HCT116 (cell line): ENCODE results near the gene PXYLP1. TPM values are rescaled to one million over a fixed set of nuclear protein-coding genes. Genes with fewer than 3 reads are reported as not detected.

Source experiments
- ATAC-seq: fragments of 200-7000 bp; cut with Tn5 transposase; 2 replicates; pipeline ENCODE4 v1.9.1; 2020; ENCODE audit warnings: mild to moderate bottlenecking, moderate library complexity
- BruUV-seq: library from RNA; stranded (reverse); fragments of 400-500 nt; replicated peaks from 2 replicates; lab custom pipeline; 2021; lab: Mats Ljungman, UMichigan
- CTCF ChIA-PET: fragments of 300-600 bp; sonication (Branson Sonifier 250); formaldehyde crosslinking; loops from one replicate; lab custom pipeline; 2021; ENCODE audit warnings: antibody characterized with exemption; lab: Charles Lee
- POLR2A ChIA-PET: fragments of 300-600, 350-600 bp; sonication (Branson Sonifier 250); formaldehyde crosslinking; loops from one replicate; lab custom pipeline; 2021; ENCODE audit warnings: antibody characterized with exemption; lab: Charles Lee
- RAD21 ChIA-PET, 2 experiments: fragments of 300-600 bp; sonication (Branson Sonifier 250); formaldehyde crosslinking; loops; one replicate each; lab custom pipeline; 2023; ENCODE audit warnings: low total read pairs in 2 of 2; ENCODE audit not compliant: uncharacterized antibody in 2 of 2, unreplicated experiment in 2 of 2, low non-redundant PET in 1 of 2; lab: Charles Lee
- DNase-seq: peaks from one replicate; pipeline ENCODE4 v3.0.0-alpha.2; 2010; ENCODE audit warnings: low read depth, low spot score
- H2AFZ ChIP-seq: fragments of 200-600 bp; shearing (Covaris generic), sonication (generic); 2 replicates; pipeline ENCODE4 v1.6.1; 2017; ENCODE audit warnings: low read depth, mixed run types, mixed read lengths, antibody characterized with exemption, low read length; ENCODE audit not compliant: poor library complexity, severe bottlenecking
- H3K27ac ChIP-seq: 2 replicates; pipeline ENCODE4 v1.5.1; 2012; ENCODE audit warnings: low read depth, low read length
- H3K27me3 ChIP-seq: fragments of 200-600 bp; sonication (generic); 2 replicates; pipeline ENCODE4 v1.6.1; 2016; ENCODE audit warnings: mixed run types, low read length, mixed read lengths; ENCODE audit not compliant: insufficient read depth
- H3K36me3 ChIP-seq, 2 experiments: fragments of 200-500 bp in 1 of 2; fragments of 200-600 bp in 1 of 2; sonication (Bioruptor generic) in 1 of 2; sonication (generic) in 1 of 2; 2 replicates each; pipeline versions ENCODE4 v1.5.1 to v1.6.1; 2014 to 2016; ENCODE audit warnings: low read length in 2 of 2, inconsistent platforms in 1 of 2, mixed read lengths in 1 of 2, mixed run types in 1 of 2; ENCODE audit not compliant: insufficient read depth in 2 of 2, control insufficient read depth in 1 of 2
- H3K4me1 ChIP-seq, 2 experiments: fragments of 200-600 bp in 1 of 2; sonication (generic) in 1 of 2; 2 replicates each; pipeline versions ENCODE4 v1.5.1 to v1.6.1; 2012 to 2017; ENCODE audit warnings: low read length in 2 of 2, inconsistent platforms in 1 of 2, mild to moderate bottlenecking in 1 of 2, mixed read lengths in 1 of 2, mixed run types in 1 of 2, moderate library complexity in 1 of 2; ENCODE audit not compliant: insufficient read depth in 2 of 2, control insufficient read depth in 1 of 2
- H3K4me2 ChIP-seq: fragments of 200-600 bp; sonication (generic); 2 replicates; pipeline ENCODE4 v1.6.1; 2017; ENCODE audit warnings: mixed run types, low read length, mixed read lengths
- H3K4me3 ChIP-seq, 2 experiments: fragments of 200-600 bp in 1 of 2; sonication (generic) in 1 of 2; replicated peaks in 1 of 2; 2 replicates each; pipeline ENCODE4 v1.5.1; 2011 to 2016; ENCODE audit warnings: low read length in 2 of 2, control low read depth in 1 of 2, low read depth in 1 of 2, mild to moderate bottlenecking in 1 of 2, mixed read lengths in 1 of 2, mixed run types in 1 of 2
- H3K79me2 ChIP-seq: fragments of 200-600 bp; sonication (generic); 2 replicates; pipeline ENCODE4 v1.6.1; 2017; ENCODE audit warnings: mild to moderate bottlenecking, mixed run types, low read length, moderate library complexity, mixed read lengths; ENCODE audit not compliant: insufficient read depth
- H3K9ac ChIP-seq: fragments of 200-600 bp; sonication (generic); 2 replicates; pipeline ENCODE4 v1.6.1; 2016; ENCODE audit warnings: low read length, mixed read lengths
- H3K9me2 ChIP-seq: fragments of 200-600 bp; sonication (generic), shearing (Covaris generic); 2 replicates; pipeline ENCODE4 v1.6.1; 2017; ENCODE audit warnings: mixed run types, mild to moderate bottlenecking, moderate library complexity; ENCODE audit not compliant: insufficient read depth
- H3K9me3 ChIP-seq, 2 experiments: fragments of 200-500 bp in 1 of 2; fragments of 200-600 bp in 1 of 2; sonication (Bioruptor generic) in 1 of 2; sonication (generic) in 1 of 2; 2 replicates each; pipeline ENCODE4 v1.6.1; 2014 to 2017; ENCODE audit warnings: low read length in 2 of 2, mixed read lengths in 2 of 2, inconsistent platforms in 1 of 2, low read depth in 1 of 2, mild to moderate bottlenecking in 1 of 2, mixed run types in 1 of 2, moderate library complexity in 1 of 2; ENCODE audit not compliant: control insufficient read depth in 1 of 2, insufficient read depth in 1 of 2
- H4K20me1 ChIP-seq: fragments of 200-600 bp; sonication (generic), shearing (Covaris generic); 2 replicates; pipeline ENCODE4 v1.6.1; 2017; ENCODE audit warnings: mixed run types, mild to moderate bottlenecking, moderate library complexity; ENCODE audit not compliant: insufficient read depth
- CBX3 ChIP-seq: IDR thresholded peaks from 2 replicates; pipeline ENCODE4 v1.6.1; 2012; ENCODE audit warnings: low read depth
- CEBPB ChIP-seq: IDR thresholded peaks from 2 replicates; pipeline ENCODE4 v1.6.1; 2012; ENCODE audit warnings: low read depth
- EGR1 ChIP-seq: IDR thresholded peaks from 2 replicates; pipeline ENCODE4 v1.6.1; 2012; ENCODE audit warnings: low read depth
- ELF1 ChIP-seq: IDR thresholded peaks from 2 replicates; pipeline ENCODE4 v1.6.1; 2012; ENCODE audit warnings: low read depth, borderline replicate concordance
- EZH2phosphoT487 ChIP-seq: fragments of 200-600 bp; IDR thresholded peaks from 2 replicates; pipeline ENCODE4 v1.6.1; 2018; ENCODE audit warnings: antibody characterized with exemption, borderline replicate concordance
- FOSL1 ChIP-seq: IDR thresholded peaks from 2 replicates; pipeline ENCODE4 v1.6.1; 2012; ENCODE audit warnings: low read depth
- JUND ChIP-seq: IDR thresholded peaks from 2 replicates; pipeline ENCODE4 v1.6.1; 2012
- POLR2A ChIP-seq: IDR thresholded peaks from 2 replicates; pipeline ENCODE4 v1.7.0; 2011; ENCODE audit warnings: borderline replicate concordance; ENCODE audit not compliant: insufficient read depth, insufficient read length; ENCODE audit errors: extremely low read depth
- POLR2AphosphoS5 ChIP-seq: IDR thresholded peaks from 2 replicates; pipeline ENCODE4 v1.6.1; 2011; ENCODE audit warnings: mild to moderate bottlenecking, low read depth, low read length, moderate library complexity
- RAD21 ChIP-seq: IDR thresholded peaks from 2 replicates; pipeline ENCODE4 v1.6.1; 2012; ENCODE audit warnings: low read depth, mild to moderate bottlenecking
- SIN3A ChIP-seq: IDR thresholded peaks from 2 replicates; pipeline ENCODE4 v1.6.1; 2012; ENCODE audit warnings: low read depth
- SP1 ChIP-seq: IDR thresholded peaks from 2 replicates; pipeline ENCODE4 v1.6.1; 2012; ENCODE audit warnings: low read depth
- SRF ChIP-seq: IDR thresholded peaks from 2 replicates; pipeline ENCODE4 v1.6.1; 2012; ENCODE audit warnings: low read depth
- YY1 ChIP-seq: IDR thresholded peaks from 2 replicates; pipeline ENCODE4 v1.6.1; 2011; ENCODE audit warnings: low read length, low read depth, moderate library complexity, mild to moderate bottlenecking; ENCODE audit not compliant: insufficient replicate concordance; ENCODE audit errors: extremely low read depth
- ZFX ChIP-seq: fragments of 450-650 bp; IDR thresholded peaks from 2 replicates; pipeline ENCODE4 v1.6.1; 2017
- ZNF274 ChIP-seq: fragments of 200-500 bp; sonication (Bioruptor generic); IDR thresholded peaks from 2 replicates; pipeline ENCODE4 v1.6.1; 2014; ENCODE audit warnings: mild to moderate bottlenecking, low read depth, low read length, inconsistent platforms
- intact Hi-C: fragments of 100-400 bp; cut with micrococcal nuclease; formaldehyde crosslinking; loops from 2 replicates; pipeline ENCODE4 v1.10.0; 2022
- total RNA-seq: library from RNA; stranded (reverse); gene quantifications from one replicate; pipeline ENCODE4 v1.2.1, GENCODE V29; 2021; ENCODE audit not compliant: unreplicated experiment
- TF ChIP-seq, protein P1 (sequence below): IDR thresholded peaks from 2 replicates; pipeline ENCODE4 v1.6.1; 2012
- TF ChIP-seq, protein P2 (sequence below): IDR thresholded peaks from 2 replicates; pipeline ENCODE4 v1.6.1; 2012
- TF ChIP-seq, protein P3 (sequence below): IDR thresholded peaks from 2 replicates; pipeline ENCODE4 v1.6.1; 2011; ENCODE audit warnings: mild to moderate bottlenecking, low read length, moderate library complexity; ENCODE audit not compliant: insufficient replicate concordance; ENCODE audit errors: extremely low read depth

PXYLP1 gene
- total RNA-seq, 1 experiment from 2014 or later = 15.3 TPM

DNA sequence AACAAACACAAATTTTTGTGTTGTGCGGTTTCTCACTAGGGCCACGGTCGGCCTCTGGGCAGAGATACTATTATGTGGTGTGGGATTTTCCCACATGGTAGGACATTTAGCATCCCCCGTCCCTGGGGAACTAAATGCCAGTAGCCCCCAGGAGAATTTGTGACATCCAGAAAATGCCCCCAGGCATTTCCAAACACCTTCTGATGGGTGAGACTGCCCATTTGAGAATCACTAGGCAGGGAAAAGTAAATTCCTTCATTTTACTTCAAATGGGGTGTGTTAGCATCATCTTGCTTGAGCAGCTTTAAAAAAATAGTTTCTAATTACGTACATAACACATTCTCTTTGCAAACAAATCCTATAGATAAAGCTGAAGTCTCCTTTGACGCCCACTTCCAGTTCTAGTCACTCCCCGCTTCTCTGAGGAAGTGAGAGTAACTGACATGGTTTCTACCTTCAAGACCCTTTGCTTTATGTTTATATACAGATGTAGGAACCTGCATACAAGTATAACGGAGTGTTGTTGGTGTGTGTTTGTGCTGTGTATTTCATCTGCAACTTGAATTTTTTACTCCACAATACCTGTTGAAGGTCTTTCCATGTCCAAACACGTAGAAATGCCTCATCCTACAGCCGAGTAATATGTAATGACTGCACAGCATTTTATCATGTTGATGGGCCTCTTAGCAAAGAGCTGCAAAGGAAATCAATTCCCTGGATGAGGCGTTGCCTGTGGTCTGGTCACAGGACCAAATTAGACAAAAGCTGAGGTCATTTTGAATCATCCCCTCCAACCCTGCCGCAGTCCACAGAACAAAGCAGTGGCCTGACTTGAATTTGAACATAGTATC, 105.3 kb downstream of the PXYLP1 start:
- H3K9me3 ChIP-seq = no peaks in the 10 kb centered on the region
- DNase-seq (no peak), ATAC-seq (no peak)

DNA sequence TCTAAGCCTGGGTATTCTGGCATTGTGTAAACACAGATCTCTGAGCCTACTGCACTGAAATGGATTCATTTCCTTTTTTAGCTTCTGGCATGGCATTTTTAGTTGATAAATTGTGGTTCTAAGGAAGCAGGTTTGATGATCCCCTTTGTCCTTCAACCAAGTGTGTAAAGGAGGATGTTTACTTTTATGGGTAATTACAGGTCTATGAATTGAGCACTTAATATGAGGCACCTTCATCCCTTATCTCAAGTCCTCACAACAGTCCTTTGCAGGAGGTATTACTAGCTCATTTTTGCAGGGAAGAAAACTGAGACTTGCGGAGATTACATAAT, 105.9 kb downstream of the PXYLP1 start:
- ChIA-PET RAD21 (no interaction called here), POLR2A (no interaction called here), CTCF (no interaction called here)
- no peaks in the 10 kb centered on the region for H3K4me1 ChIP-seq
- H3K27ac ChIP-seq = no peak overlapping the region
- no peak for DNase-seq
- no peaks in the 10 kb centered on the region for H3K79me2 ChIP-seq
- no peak overlapping the region for H3K4me2 ChIP-seq
- intact Hi-C loops = no loop called here
- BruUV-seq = no TSS peak
- no peaks in the 10 kb centered on the region for H3K9me3 ChIP-seq
- no peak overlapping the region for H2AFZ ChIP-seq
- no peaks in the 10 kb centered on the region for H3K27me3 ChIP-seq
- ATAC-seq = no peak
- no peak overlapping the region for H3K4me3 ChIP-seq
- H3K36me3 ChIP-seq = no peaks in the 10 kb centered on the region
- H3K9me2 ChIP-seq = no peaks in the 10 kb centered on the region
- H3K9ac ChIP-seq = no peak overlapping the region
- no peaks in the 10 kb centered on the region for H4K20me1 ChIP-seq
- TF ChIP-seq JUND = no peak
- TF ChIP-seq, protein P1, sequence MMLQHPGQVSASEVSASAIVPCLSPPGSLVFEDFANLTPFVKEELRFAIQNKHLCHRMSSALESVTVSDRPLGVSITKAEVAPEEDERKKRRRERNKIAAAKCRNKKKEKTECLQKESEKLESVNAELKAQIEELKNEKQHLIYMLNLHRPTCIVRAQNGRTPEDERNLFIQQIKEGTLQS = no peak
- no peak for TF ChIP-seq EGR1
- TF ChIP-seq RAD21 = no peak
- no peak for TF ChIP-seq EZH2phosphoT487
- TF ChIP-seq CEBPB = no peak
- no peak for TF ChIP-seq ELF1
- TF ChIP-seq ZNF274 = no peak
- no peak for TF ChIP-seq CBX3
- TF ChIP-seq, protein P2, sequence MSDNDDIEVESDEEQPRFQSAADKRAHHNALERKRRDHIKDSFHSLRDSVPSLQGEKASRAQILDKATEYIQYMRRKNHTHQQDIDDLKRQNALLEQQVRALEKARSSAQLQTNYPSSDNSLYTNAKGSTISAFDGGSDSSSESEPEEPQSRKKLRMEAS = no peak
- no peak for TF ChIP-seq ZFX
- TF ChIP-seq YY1 = no peak
- no peak for TF ChIP-seq FOSL1
- TF ChIP-seq, protein P3, sequence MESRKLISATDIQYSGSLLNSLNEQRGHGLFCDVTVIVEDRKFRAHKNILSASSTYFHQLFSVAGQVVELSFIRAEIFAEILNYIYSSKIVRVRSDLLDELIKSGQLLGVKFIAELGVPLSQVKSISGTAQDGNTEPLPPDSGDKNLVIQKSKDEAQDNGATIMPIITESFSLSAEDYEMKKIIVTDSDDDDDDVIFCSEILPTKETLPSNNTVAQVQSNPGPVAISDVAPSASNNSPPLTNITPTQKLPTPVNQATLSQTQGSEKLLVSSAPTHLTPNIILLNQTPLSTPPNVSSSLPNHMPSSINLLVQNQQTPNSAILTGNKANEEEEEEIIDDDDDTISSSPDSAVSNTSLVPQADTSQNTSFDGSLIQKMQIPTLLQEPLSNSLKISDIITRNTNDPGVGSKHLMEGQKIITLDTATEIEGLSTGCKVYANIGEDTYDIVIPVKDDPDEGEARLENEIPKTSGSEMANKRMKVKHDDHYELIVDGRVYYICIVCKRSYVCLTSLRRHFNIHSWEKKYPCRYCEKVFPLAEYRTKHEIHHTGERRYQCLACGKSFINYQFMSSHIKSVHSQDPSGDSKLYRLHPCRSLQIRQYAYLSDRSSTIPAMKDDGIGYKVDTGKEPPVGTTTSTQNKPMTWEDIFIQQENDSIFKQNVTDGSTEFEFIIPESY = no peak
- TF ChIP-seq POLR2A = no peak
- no peak for TF ChIP-seq POLR2AphosphoS5
- TF ChIP-seq SRF = no peak
- TF ChIP-seq SP1 = no peak

More for the DNA sequence above, 105.3 kb downstream of the PXYLP1 start:
- H3K9me2 ChIP-seq = no peaks in the 10 kb centered on the region
- no peak overlapping the region for H3K27ac ChIP-seq
- BruUV-seq = no TSS peak
- H4K20me1 ChIP-seq = no peaks in the 10 kb centered on the region
- no peak overlapping the region for H3K4me3 ChIP-seq
- H3K27me3 ChIP-seq = no peaks in the 10 kb centered on the region
- no peak overlapping the region for H2AFZ ChIP-seq
- intact Hi-C loops = no loop called here
- CTCF ChIA-PET = no interaction called here
- no peak overlapping the region for H3K4me2 ChIP-seq
- no peak overlapping the region for H3K9ac ChIP-seq
- H3K4me1 ChIP-seq = peaks cover 0 to 2% of the 10 kb centered on the region in 2 experiments; a peak in 2 of 4 replicates
- TF ChIP-seq, protein P2 = no peak
- TF ChIP-seq RAD21 (no peak), SIN3A (no peak)
- TF ChIP-seq, protein P1 = no peak
- POLR2A ChIA-PET = no interaction called here
- RAD21 ChIA-PET = no interaction called here
- no peaks in the 10 kb centered on the region for H3K36me3 ChIP-seq
- H3K79me2 ChIP-seq = no peaks in the 10 kb centered on the region
